ENCODE measurements around the gene B3GALT5.
"Not testable (repeated sequence)": the region's sequence is repeated elsewhere in the genome, so short reads cannot be mapped to it uniquely, and the experiment has no call there.

The B3GALT5 gene

GRCh38 chr21:39686646-39687468 lies 74.1 kb downstream of the B3GALT5 start:
- in situ Hi-C loops (cut with HindIII; ENCODE audit: low sequenced_read_pairs) = no loop called here

- in situ Hi-C loops (cut with HindIII; ENCODE audit: low sequenced_read_pairs) = no loop called here
Observed at GRCh38 chr21:39688010-39688409, 75.3 kb downstream of the B3GALT5 start.

- in situ Hi-C loops (cut with HindIII; ENCODE audit: low sequenced_read_pairs) = not testable (repeated sequence)
Observed at GRCh38 chr21:39689860-39690259, 77.1 kb downstream of the B3GALT5 start.

- in situ Hi-C loops (cut with HindIII; ENCODE audit: low sequenced_read_pairs) = no loop called here
Observed at GRCh38 chr21:39690454-39690853, 77.7 kb downstream of the B3GALT5 start.

GRCh38 chr21:39694750-39695149 lies 82.0 kb downstream of the B3GALT5 start:
- in situ Hi-C loops (cut with HindIII; ENCODE audit: low sequenced_read_pairs) = no loop called here

GRCh38 chr21:39696196-39696595 lies 83.5 kb downstream of the B3GALT5 start:
- in situ Hi-C loops (cut with HindIII; ENCODE audit: low sequenced_read_pairs) = no loop called here

- in situ Hi-C loops (cut with HindIII; ENCODE audit: low sequenced_read_pairs) = no loop called here
Observed at GRCh38 chr21:39696618-39697017, 83.9 kb downstream of the B3GALT5 start.

GRCh38 chr21:39700318-39700717 lies 87.6 kb downstream of the B3GALT5 start:
- in situ Hi-C loops (cut with HindIII; ENCODE audit: low sequenced_read_pairs) = loop anchor here (10.0 kb wide), 1 partner anchor 96 kb away; no protein-coding TSS in a partner anchor

GRCh38 chr21:39703578-39703977 lies 90.8 kb downstream of the B3GALT5 start:
- in situ Hi-C loops (cut with HindIII; ENCODE audit: low sequenced_read_pairs) = loop anchor here (10.0 kb wide), 1 partner anchor 99 kb away; no protein-coding TSS in a partner anchor

GRCh38 chr21:39705849-39706248 lies 93.1 kb downstream of the B3GALT5 start:
- in situ Hi-C loops (cut with HindIII; ENCODE audit: low sequenced_read_pairs) = loop anchor here (10.0 kb wide), 1 partner anchor 101 kb away; no protein-coding TSS in a partner anchor

- in situ Hi-C loops (cut with HindIII; ENCODE audit: low sequenced_read_pairs) = loop anchor here (10.0 kb wide), 1 partner anchor 103 kb away; no protein-coding TSS in a partner anchor
Observed at GRCh38 chr21:39707316-39707715, 94.6 kb downstream of the B3GALT5 start.

- in situ Hi-C loops (cut with HindIII; ENCODE audit: low sequenced_read_pairs) = no loop called here
Observed at GRCh38 chr21:39710866-39711265, 98.1 kb downstream of the B3GALT5 start.

GRCh38 chr21:39712273-39712672 lies 99.5 kb downstream of the B3GALT5 start:
- in situ Hi-C loops (cut with HindIII; ENCODE audit: low sequenced_read_pairs) = no loop called here

- in situ Hi-C loops (cut with HindIII; ENCODE audit: low sequenced_read_pairs) = no loop called here
Observed at GRCh38 chr21:39712976-39713375, 100.2 kb downstream of the B3GALT5 start.

- in situ Hi-C loops (cut with HindIII; ENCODE audit: low sequenced_read_pairs) = no loop called here
Observed at GRCh38 chr21:39713905-39714304, 101.2 kb downstream of the B3GALT5 start.

GRCh38 chr21:39714331-39714730 lies 101.6 kb downstream of the B3GALT5 start:
- in situ Hi-C loops (cut with HindIII; ENCODE audit: low sequenced_read_pairs) = no loop called here

GRCh38 chr21:39715804-39716397 lies 103.2 kb downstream of the B3GALT5 start:
- in situ Hi-C loops (cut with HindIII; ENCODE audit: low sequenced_read_pairs) = no loop called here

- in situ Hi-C loops (cut with HindIII; ENCODE audit: low sequenced_read_pairs) = loop anchor here (5.0 kb wide), 1 partner anchor 203 kb away; no protein-coding TSS in a partner anchor
Observed at GRCh38 chr21:39720126-39720778, 107.5 kb downstream of the B3GALT5 start.

GRCh38 chr21:39721885-39722284 lies 109.1 kb downstream of the B3GALT5 start:
- in situ Hi-C loops (cut with HindIII; ENCODE audit: low sequenced_read_pairs) = loop anchor here (5.0 kb wide), 1 partner anchor 205 kb away; no protein-coding TSS in a partner anchor
